GM13977 (cell line): ENCODE data around the gene CXXC5.

Experiments
- DNase-seq: peaks from one replicate; pipeline ENCODE4 v3.0.0; 2012; ENCODE audit warnings: low spot score
- in situ Hi-C: fragments of 300-500 bp; cut with MboI; formaldehyde crosslinking; loops from one replicate; pipeline ENCODE4 v1.12.0; 2022; ENCODE audit warnings: low sequenced_read_pairs, low pct_unique_long_range_greater_than_20kb, mixed read lengths, inconsistent platforms; ENCODE audit not compliant: unreplicated experiment
- TF ChIP-seq, protein P1 (sequence below): IDR thresholded peaks from 2 replicates; pipeline ENCODE4 v1.5.1; 2012; ENCODE audit warnings: mild to moderate bottlenecking, control low read depth; ENCODE audit not compliant: insufficient read depth; ENCODE audit errors: extremely low read depth, missing control alignments

CXXC5 gene

DNA sequence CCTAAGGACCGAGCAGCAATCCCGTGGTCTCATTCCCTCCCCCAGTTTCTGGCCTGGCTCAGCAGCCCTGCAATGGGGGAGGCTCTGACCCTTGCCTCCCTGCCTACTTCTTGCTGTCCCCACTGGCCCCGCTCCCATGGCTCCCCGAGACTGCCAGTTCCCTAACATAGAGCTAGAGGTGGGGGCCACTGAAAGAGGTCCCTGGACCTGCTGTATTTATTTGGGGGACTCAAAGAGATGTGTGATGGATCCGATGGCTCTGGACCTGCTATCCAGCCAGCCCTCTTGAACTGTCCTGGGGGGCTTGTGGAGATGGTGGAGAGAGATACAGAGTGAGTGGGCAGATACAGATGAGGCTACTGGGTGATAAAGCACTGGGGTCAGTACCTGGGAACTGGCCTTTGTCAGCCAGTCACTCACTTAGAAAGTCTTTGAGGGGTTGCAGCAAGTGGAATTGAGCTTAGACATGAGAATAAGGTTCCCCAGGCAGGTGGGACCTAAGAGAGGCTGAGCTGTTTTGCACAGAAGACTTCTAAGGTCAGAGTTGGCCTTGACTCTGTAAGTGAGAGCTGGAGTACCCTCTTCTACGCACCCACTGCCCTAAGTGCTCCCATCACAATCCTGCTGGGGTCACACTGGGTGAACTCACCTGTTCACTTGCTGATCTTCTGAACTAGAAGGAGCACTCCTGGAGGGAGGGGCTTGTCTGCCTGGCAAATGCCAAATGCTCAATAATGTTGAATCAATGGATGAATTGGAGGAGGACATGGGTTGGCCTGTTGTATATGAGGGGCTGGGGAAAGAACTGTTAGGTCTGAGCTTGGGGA is 42.9 kb downstream of the CXXC5 start:
- DNase-seq = no peak
- in situ Hi-C loops = loop anchor here (10.0 kb wide), 1 partner anchor 56 kb away; no protein-coding TSS in a partner anchor
- TF ChIP-seq, protein P1, sequence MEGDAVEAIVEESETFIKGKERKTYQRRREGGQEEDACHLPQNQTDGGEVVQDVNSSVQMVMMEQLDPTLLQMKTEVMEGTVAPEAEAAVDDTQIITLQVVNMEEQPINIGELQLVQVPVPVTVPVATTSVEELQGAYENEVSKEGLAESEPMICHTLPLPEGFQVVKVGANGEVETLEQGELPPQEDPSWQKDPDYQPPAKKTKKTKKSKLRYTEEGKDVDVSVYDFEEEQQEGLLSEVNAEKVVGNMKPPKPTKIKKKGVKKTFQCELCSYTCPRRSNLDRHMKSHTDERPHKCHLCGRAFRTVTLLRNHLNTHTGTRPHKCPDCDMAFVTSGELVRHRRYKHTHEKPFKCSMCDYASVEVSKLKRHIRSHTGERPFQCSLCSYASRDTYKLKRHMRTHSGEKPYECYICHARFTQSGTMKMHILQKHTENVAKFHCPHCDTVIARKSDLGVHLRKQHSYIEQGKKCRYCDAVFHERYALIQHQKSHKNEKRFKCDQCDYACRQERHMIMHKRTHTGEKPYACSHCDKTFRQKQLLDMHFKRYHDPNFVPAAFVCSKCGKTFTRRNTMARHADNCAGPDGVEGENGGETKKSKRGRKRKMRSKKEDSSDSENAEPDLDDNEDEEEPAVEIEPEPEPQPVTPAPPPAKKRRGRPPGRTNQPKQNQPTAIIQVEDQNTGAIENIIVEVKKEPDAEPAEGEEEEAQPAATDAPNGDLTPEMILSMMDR = no peak

- in situ Hi-C loops = loop anchor here (10.0 kb wide), 1 partner anchor 57 kb away; no protein-coding TSS in a partner anchor
- TF ChIP-seq, protein P1 = no peak
- DNase-seq = no peak
Observed at GRCh38 chr5:139692148-139692547, 44.0 kb downstream of the CXXC5 start.

GRCh38 chr5:139692679-139693308 is 44.6 kb downstream of the CXXC5 start:
- no peak for DNase-seq

GRCh38 chr5:139693676-139694364 is 45.7 kb downstream of the CXXC5 start:
- no peak for DNase-seq
- in situ Hi-C loops = loop anchor here (10.0 kb wide), 1 partner anchor 59 kb away; no protein-coding TSS in a partner anchor
- TF ChIP-seq, protein P1 = no peak

More at GRCh38 chr5:139692679-139693308, 44.6 kb downstream of the CXXC5 start:
- TF ChIP-seq, protein P1 = no peak
- in situ Hi-C loops = loop anchor here (10.0 kb wide), 1 partner anchor 58 kb away; no protein-coding TSS in a partner anchor

DNA sequence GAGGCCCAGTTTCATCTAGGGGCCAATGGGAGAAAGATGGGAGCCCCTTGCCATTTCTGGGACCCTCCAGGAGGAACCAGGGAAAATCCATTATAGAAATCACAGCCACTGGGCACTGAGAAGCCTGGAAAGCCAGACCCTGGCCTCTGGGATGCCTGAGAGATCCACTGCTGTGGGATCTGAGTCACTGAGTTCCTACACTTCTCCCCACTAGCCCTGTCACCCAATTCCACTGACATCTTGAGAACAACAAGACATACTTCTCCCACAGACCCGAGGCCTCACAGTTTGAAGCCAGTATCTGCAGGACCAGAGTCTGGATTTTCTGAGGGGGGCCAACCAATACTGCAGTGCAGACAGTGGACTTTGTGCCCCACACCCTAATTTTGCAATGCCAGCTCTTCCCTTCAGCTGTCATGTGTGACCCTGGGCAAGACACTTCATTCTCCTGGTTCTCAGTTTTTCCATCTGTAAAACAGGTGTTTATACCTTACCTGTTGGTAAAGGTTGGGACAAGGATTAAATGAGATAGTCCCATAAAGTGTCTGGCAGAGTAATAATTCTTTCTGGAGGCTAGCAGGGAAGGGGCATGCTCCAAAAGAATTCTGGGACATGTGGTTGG is 46.5 kb downstream of the CXXC5 start:
- no peak for DNase-seq
- in situ Hi-C loops = loop anchor here (10.0 kb wide), 1 partner anchor 60 kb away; no protein-coding TSS in a partner anchor
- TF ChIP-seq, protein P1 = no peak

DNA sequence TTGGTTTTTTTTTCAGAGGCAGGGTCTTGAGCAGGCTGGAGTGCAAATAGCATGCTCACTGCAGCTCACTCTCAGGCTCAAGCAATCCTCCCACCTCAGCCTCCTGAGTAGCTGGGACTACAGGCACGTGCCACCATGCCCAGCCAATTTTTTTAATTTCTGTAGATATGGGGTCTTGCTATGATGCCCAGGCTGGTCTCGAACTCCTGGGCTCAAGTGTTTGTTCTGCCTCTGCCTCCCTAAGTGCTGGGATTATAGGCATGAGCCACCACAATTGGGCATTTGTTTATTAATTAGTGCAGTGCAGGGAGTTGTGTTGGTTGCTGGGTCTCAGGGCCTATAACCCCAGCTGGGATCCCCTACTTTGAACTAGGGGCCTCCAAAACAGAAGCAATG is 47.0 kb downstream of the CXXC5 start:
- in situ Hi-C loops = loop anchor here (10.0 kb wide), 1 partner anchor 60 kb away; no protein-coding TSS in a partner anchor
- no peak for DNase-seq
- TF ChIP-seq, protein P1 = no peak
